Endothelial cell of umbilical vein (primary cell): ENCODE data around the gene PIWIL4. TPM values are rescaled to one million over a fixed set of nuclear protein-coding genes. Genes with fewer than 3 reads are reported as not detected.

Experiments
- BruUV-seq: library from RNA; stranded (reverse); fragments of 400-500 nt; replicated peaks from 2 replicates; lab custom pipeline; 2021; lab: Mats Ljungman, UMichigan
- CTCF ChIA-PET: fragments of 300-600, 350-600 bp; sonication (Branson Sonifier 250); formaldehyde crosslinking; loops from one replicate; lab custom pipeline; 2021; ENCODE audit warnings: antibody characterized with exemption, inconsistent platforms; lab: Charles Lee
- POLR2A ChIA-PET: fragments of 300-600, 350-600 bp; sonication (Branson Sonifier 250); formaldehyde crosslinking; loops from one replicate; lab custom pipeline; 2021; ENCODE audit warnings: antibody characterized with exemption, inconsistent platforms; lab: Charles Lee
- DNase-seq: peaks from one replicate; pipeline ENCODE4 v3.0.0-alpha.2; 2011; ENCODE audit warnings: low read depth, low spot score
- FAIRE-seq: peaks from 2 replicates; lab custom pipeline; 2011; peaks lifted over from hg19 to GRCh38; lab: Jason Lieb, UNC
- H2AFZ ChIP-seq: 2 replicates; pipeline ENCODE4 v1.6.0; 2012; ENCODE audit warnings: low read depth, low read length, control low read depth, inconsistent platforms
- H3K27ac ChIP-seq: 2 replicates; pipeline ENCODE4 v1.5.1; 2011; ENCODE audit warnings: low read depth, mild to moderate bottlenecking, control low read depth, low read length, moderate library complexity; ENCODE audit not compliant: insufficient read depth
- H3K27me3 ChIP-seq, 2 experiments: 2 replicates each; pipeline versions ENCODE4 v1.6.0 to v1.6.1; 2011; ENCODE audit warnings: low read length in 2 of 2, mixed read lengths in 1 of 2; ENCODE audit not compliant: control insufficient read depth in 2 of 2, insufficient read depth in 2 of 2
- H3K36me3 ChIP-seq, 2 experiments: 2 replicates in 1 of 2; 3 replicates in 1 of 2; pipeline ENCODE4 v1.5.1; 2011; ENCODE audit warnings: low read length in 2 of 2, mild to moderate bottlenecking in 1 of 2, moderate library complexity in 1 of 2; ENCODE audit not compliant: control insufficient read depth in 2 of 2, insufficient read depth in 2 of 2; ENCODE audit errors: extremely low read depth in 1 of 2
- H3K4me1 ChIP-seq: 3 replicates; pipeline ENCODE4 v1.5.1; 2011; ENCODE audit warnings: mild to moderate bottlenecking, low read length; ENCODE audit not compliant: control insufficient read depth, insufficient read depth; ENCODE audit errors: extremely low read depth
- H3K4me2 ChIP-seq: 2 replicates; pipeline ENCODE4 v1.6.1; 2011; ENCODE audit warnings: low read length, control low read depth, mixed read lengths; ENCODE audit not compliant: insufficient read depth
- H3K4me3 ChIP-seq, 3 experiments: fragments of 200-600 bp in 1 of 3; sonication (generic), shearing (Covaris generic) in 1 of 3; replicated peaks in 1 of 3; 2 replicates each; pipeline ENCODE4 v1.5.1; 2011 to 2016; ENCODE audit warnings: control low read depth in 3 of 3, low read length in 3 of 3, mild to moderate bottlenecking in 2 of 3, inconsistent platforms in 1 of 3, low read depth in 1 of 3, moderate library complexity in 1 of 3; ENCODE audit not compliant: insufficient read depth in 1 of 3
- H3K79me2 ChIP-seq: 2 replicates; pipeline ENCODE4 v1.6.0; 2012; ENCODE audit warnings: low read length, inconsistent platforms; ENCODE audit not compliant: control insufficient read depth, insufficient read depth
- H3K9ac ChIP-seq: replicated peaks from 2 replicates; pipeline ENCODE3; 2011; ENCODE audit warnings: low read length, control low read depth; ENCODE audit not compliant: insufficient read depth; ENCODE audit errors: extremely low read depth
- H3K9me1 ChIP-seq: replicated peaks from 3 replicates; pipeline ENCODE4 v1.6.0; 2011; ENCODE audit warnings: mild to moderate bottlenecking, low read length; ENCODE audit not compliant: control insufficient read depth, insufficient read depth; ENCODE audit errors: extremely low read depth
- H3K9me3 ChIP-seq: replicated peaks from 2 replicates; pipeline ENCODE4 v1.5.1; 2012; ENCODE audit warnings: low read length, inconsistent platforms; ENCODE audit not compliant: control insufficient read depth, insufficient read depth
- H4K20me1 ChIP-seq: replicated peaks from 2 replicates; pipeline ENCODE3; 2011; ENCODE audit warnings: mild to moderate bottlenecking, low read length; ENCODE audit not compliant: control insufficient read depth, insufficient read depth; ENCODE audit errors: extremely low read depth
- EZH2 ChIP-seq: IDR thresholded peaks from 2 replicates; pipeline ENCODE4 v1.6.1; 2012; ENCODE audit warnings: borderline replicate concordance, low read depth, mild to moderate bottlenecking, moderate library complexity, low read length, inconsistent platforms; ENCODE audit not compliant: severe bottlenecking
- GATA2 ChIP-seq: IDR thresholded peaks from 2 replicates; pipeline ENCODE4 v1.7.0; 2011; ENCODE audit warnings: low read depth, mild to moderate bottlenecking, moderate library complexity, mixed read lengths, low read length; ENCODE audit not compliant: insufficient read length, insufficient read depth
- JUN ChIP-seq: IDR thresholded peaks from 2 replicates; pipeline ENCODE4 v1.6.1; 2011; ENCODE audit warnings: borderline replicate concordance, low read depth; ENCODE audit not compliant: insufficient read length, insufficient read depth
- POLR2A ChIP-seq: IDR thresholded peaks from 2 replicates; pipeline ENCODE4 v1.6.1; 2012; ENCODE audit warnings: low read depth, mild to moderate bottlenecking, control low read depth, low read length
- POLR2AphosphoS5 ChIP-seq: IDR thresholded peaks from 2 replicates; pipeline ENCODE4 v1.6.1; 2012; ENCODE audit warnings: low read depth, mild to moderate bottlenecking, control low read depth, low read length, moderate library complexity; ENCODE audit not compliant: insufficient read depth
- dilution Hi-C: fragments of 300-500 bp; cut with MboI; formaldehyde crosslinking; loops from one replicate; pipeline ENCODE4 v1.15.0; 2019; ENCODE audit warnings: low sequenced_read_pairs; ENCODE audit not compliant: extremely low pct_ligation_motif_present
- intact Hi-C: fragments of 100-400 bp; cut with micrococcal nuclease; formaldehyde crosslinking; loops from one replicate; pipeline ENCODE4 v1.10.0; 2022
- polyA plus RNA-seq, 4 experiments: library from polyadenylated mRNA; depleted of rRNA in 3 of 4; stranded (reverse) in 3 of 4; unstranded in 1 of 4; fragments of >200 nt; gene quantifications; 2 replicates each; pipeline versions ENCODE4 v1.2.1 to v1.2.3, GENCODE V29; 2011 to 2012; ENCODE audit warnings: missing spikeins in 1 of 4
- total RNA-seq: library from RNA; stranded (reverse); gene quantifications from 2 replicates; pipeline ENCODE4 v1.2.3, GENCODE V29; 2021

Gene PIWIL4
- total and polyA plus RNA-seq, 2 donors (not counting 3 experiments of a cell fraction or from before 2014, with no cell fraction given) = 0.55 to 0.64 TPM

GRCh38 chr11:94584978-94585377 is 17.8 kb downstream of the PIWIL4 start:
- Histone ChIP-seq H2AFZ (no peak overlapping the region), H3K79me2 (no peaks in the 10 kb centered on the region), H3K4me1 (peaks cover 3% of the 10 kb centered on the region), H3K27ac (no peak overlapping the region), H4K20me1 (no peaks in the 10 kb centered on the region), H3K4me3 (no peak overlapping the region), H3K9me1 (no peaks in the 10 kb centered on the region), H3K27me3 (peaks cover 0 to 2% of the 10 kb centered on the region in 2 experiments), H3K9ac (no peak overlapping the region), H3K36me3 (no peaks in the 10 kb centered on the region), H3K4me2 (no peak overlapping the region), H3K9me3 (no peaks in the 10 kb centered on the region)
- FAIRE-seq = no peak
- POLR2A ChIA-PET = no interaction called here
- dilution Hi-C loops = no loop called here
- CTCF ChIA-PET = interaction anchor here (1.3 to 1.8 kb wide), 2 partner anchors 11 to 690 kb away, joined by 3 to 4 read pairs; no protein-coding TSS in a partner anchor
- no peak for TF ChIP-seq GATA2
- TF ChIP-seq JUN = no peak
- no peak for TF ChIP-seq POLR2AphosphoS5
- no peak for TF ChIP-seq POLR2A
- DNase-seq = no peak
- BruUV-seq = no TSS peak
- intact Hi-C loops = no loop called here

- DNase-seq = no peak
- H3K4me2 ChIP-seq = no peak overlapping the region
- POLR2A ChIA-PET = no interaction called here
- FAIRE-seq = no peak
- H2AFZ ChIP-seq = no peak overlapping the region
- no peak overlapping the region for H3K27ac ChIP-seq
- intact Hi-C loops = no loop called here
- peaks cover 3% of the 10 kb centered on the region for H3K4me1 ChIP-seq
- no peaks in the 10 kb centered on the region for H4K20me1 ChIP-seq
- dilution Hi-C loops = no loop called here
- peaks cover 0 to 2% of the 10 kb centered on the region in 2 experiments for H3K27me3 ChIP-seq
- H3K9me3 ChIP-seq = no peaks in the 10 kb centered on the region
- no peak overlapping the region for H3K9ac ChIP-seq
- no peaks in the 10 kb centered on the region for H3K36me3 ChIP-seq
- no peaks in the 10 kb centered on the region for H3K79me2 ChIP-seq
- CTCF ChIA-PET = interaction anchor here (1.3 to 1.8 kb wide), 2 partner anchors 10 to 690 kb away, joined by 3 to 4 read pairs; no protein-coding TSS in a partner anchor
- no TSS peak for BruUV-seq
- H3K9me1 ChIP-seq = no peaks in the 10 kb centered on the region
- H3K4me3 ChIP-seq = no peak overlapping the region
- TF ChIP-seq EZH2 (no peak), POLR2AphosphoS5 (no peak)
These were observed 18.2 kb downstream of the PIWIL4 start for GRCh38 chr11:94585399-94585798.
